Esophagus (tissue), 2 donors: ENCODE data around the gene SLC26A8. TPM values are rescaled to one million over a fixed set of nuclear protein-coding genes. Genes with fewer than 3 reads are reported as not detected.
A peak's percentile ranks its signal among the peaks of the same experiment; 100 is the strongest.

Experiments used
- H3K27ac ChIP-seq, 2 donors: one replicate each; pipeline ENCODE4 v1.5.1; 2013; ENCODE audit warnings: low read depth in 2 of 2, mild to moderate bottlenecking in 2 of 2, inconsistent platforms in 1 of 2, low read length in 1 of 2, moderate library complexity in 1 of 2
- H3K27me3 ChIP-seq, 2 donors: one replicate each; pipeline ENCODE4 v1.6.1; 2013; ENCODE audit warnings: low read length in 2 of 2, control low read depth in 1 of 2, mild to moderate bottlenecking in 1 of 2; ENCODE audit not compliant: insufficient read depth in 2 of 2, control insufficient read depth in 1 of 2
- H3K36me3 ChIP-seq, 2 donors: one replicate each; pipeline ENCODE4 v1.6.1; 2013; ENCODE audit warnings: low read length in 1 of 2; ENCODE audit not compliant: control insufficient read depth in 2 of 2, insufficient read depth in 2 of 2
- H3K4me1 ChIP-seq, 2 donors: one replicate each; pipeline ENCODE4 v1.6.1; 2013; ENCODE audit warnings: low read length in 1 of 2; ENCODE audit not compliant: control insufficient read depth in 2 of 2, insufficient read depth in 2 of 2
- H3K4me3 ChIP-seq, 2 donors: one replicate each; pipeline ENCODE4 v1.5.1; 2013; ENCODE audit warnings: low read length in 2 of 2, mild to moderate bottlenecking in 2 of 2, low read depth in 1 of 2, moderate library complexity in 1 of 2
- H3K9me3 ChIP-seq, 2 donors: one replicate each; pipeline ENCODE4 v1.6.1; 2013; ENCODE audit warnings: mild to moderate bottlenecking in 2 of 2, low read depth in 1 of 2, low read length in 1 of 2, moderate library complexity in 1 of 2; ENCODE audit not compliant: control insufficient read depth in 2 of 2, insufficient read depth in 1 of 2
- WGBS, 2 donors: extraction: QIAGEN DNeasy Blood & Tissue Kit; methylation state at CpG; one replicate each; pipeline ENCODE4 v1.1.7; 2013; 5-methylcytosine and 5-hydroxymethylcytosine counted together
- polyA plus RNA-seq, 2 donors: library from polyadenylated mRNA; stranded (reverse); fragments of 200-250 nt; gene quantifications; one replicate each; pipeline ENCODE4 v1.2.3, GENCODE V29; 2013
- donor health status: healthy with polysubstance abuse.
- donor health status: Bipolar disorder and iron deficiency.

Gene SLC26A8
- polyA plus RNA-seq, 2 donors: 0.04 TPM; not detected in 1

- 73 to 79% methylated on average over 4 of the region's 4 CpGs for WGBS, 2 donors
- Histone ChIP-seq H3K36me3 (no peaks in the 10 kb centered on the region), H3K9me3 (no peaks in the 10 kb centered on the region), H3K4me3 (no peak overlapping the region), H3K27ac (no peak overlapping the region), H3K27me3 (no peaks in the 10 kb centered on the region), H3K4me1 (no peaks in the 10 kb centered on the region)
These were observed 57.2 kb downstream of the SLC26A8 start for GRCh38 chr6:35967076-35967774.

- H3K27ac ChIP-seq: no peak overlapping the region
- no peaks in the 10 kb centered on the region for H3K27me3 ChIP-seq
- no peaks in the 10 kb centered on the region for H3K36me3 ChIP-seq
- no peak overlapping the region for H3K4me3 ChIP-seq
- no peaks in the 10 kb centered on the region for H3K9me3 ChIP-seq
- WGBS, 2 donors: 77 to 81% methylated on average over 14 of the region's 14 CpGs
- H3K4me1 ChIP-seq: no peaks in the 10 kb centered on the region
These were observed 61.5 kb downstream of the SLC26A8 start for GRCh38 chr6:35962779-35963560.

GRCh38 chr6:35960187-35960586 is 64.3 kb downstream of the SLC26A8 start:
- H3K27me3 ChIP-seq: no peaks in the 10 kb centered on the region
- H3K36me3 ChIP-seq: no peaks in the 10 kb centered on the region
- 65 to 81% methylated on average over 2 of the region's 2 CpGs for WGBS, 2 donors
- no peak overlapping the region for H3K27ac ChIP-seq
- no peaks in the 10 kb centered on the region for H3K4me1 ChIP-seq
- H3K4me3 ChIP-seq: no peak overlapping the region
- H3K9me3 ChIP-seq: no peaks in the 10 kb centered on the region

- Histone ChIP-seq H3K4me1 (no peaks in the 10 kb centered on the region), H3K4me3 (no peak overlapping the region), H3K9me3 (no peaks in the 10 kb centered on the region), H3K27ac (no peak overlapping the region), H3K27me3 (no peaks in the 10 kb centered on the region), H3K36me3 (no peaks in the 10 kb centered on the region)
- 85 to 87% methylated on average over 4 of the region's 4 CpGs for WGBS, 2 donors
These were observed 68.5 kb downstream of the SLC26A8 start for GRCh38 chr6:35955970-35956369.

GRCh38 chr6:35955521-35955920 is 68.9 kb downstream of the SLC26A8 start:
- H3K27ac ChIP-seq: no peak overlapping the region
- no peaks in the 10 kb centered on the region for H3K27me3 ChIP-seq
- H3K4me3 ChIP-seq: no peak overlapping the region
- no peaks in the 10 kb centered on the region for H3K9me3 ChIP-seq
- no peaks in the 10 kb centered on the region for H3K4me1 ChIP-seq
- no peaks in the 10 kb centered on the region for H3K36me3 ChIP-seq
- WGBS, 2 donors: 88 to 90% methylated on average over 5 of the region's 5 CpGs

- Histone ChIP-seq H3K9me3 (no peaks in the 10 kb centered on the region), H3K4me1 (no peaks in the 10 kb centered on the region), H3K4me3 (no peak overlapping the region), H3K27ac (no peak overlapping the region), H3K36me3 (no peaks in the 10 kb centered on the region), H3K27me3 (no peaks in the 10 kb centered on the region)
- 93 to 94% methylated on average over 8 of the region's 8 CpGs for WGBS, 2 donors
These were observed 69.4 kb downstream of the SLC26A8 start for GRCh38 chr6:35955071-35955470.

- H3K9me3 ChIP-seq: no peaks in the 10 kb centered on the region
- H3K4me1 ChIP-seq: no peaks in the 10 kb centered on the region
- H3K4me3 ChIP-seq: no peak overlapping the region
- no peak overlapping the region for H3K27ac ChIP-seq
- H3K36me3 ChIP-seq: no peaks in the 10 kb centered on the region
- WGBS, 2 donors: 90 to 91% methylated on average over 7 of the region's 7 CpGs
- H3K27me3 ChIP-seq: no peaks in the 10 kb centered on the region
These were observed 70.1 kb downstream of the SLC26A8 start for GRCh38 chr6:35954333-35954732.

GRCh38 chr6:35948725-35949124 is 75.7 kb downstream of the SLC26A8 start:
- H3K27ac ChIP-seq: no peak overlapping the region
- WGBS, 2 donors: 88 to 92% methylated on average over 1 of the region's 1 CpG
- no peak overlapping the region for H3K4me3 ChIP-seq
- peaks cover 0 to 3% of the 10 kb centered on the region in 2 donors for H3K4me1 ChIP-seq
- no peaks in the 10 kb centered on the region for H3K36me3 ChIP-seq
- no peaks in the 10 kb centered on the region for H3K9me3 ChIP-seq
- no peaks in the 10 kb centered on the region for H3K27me3 ChIP-seq

GRCh38 chr6:35945650-35946025 is 78.8 kb downstream of the SLC26A8 start:
- Histone ChIP-seq H3K9me3 (no peaks in the 10 kb centered on the region), H3K36me3 (no peaks in the 10 kb centered on the region), H3K4me3 (no peak overlapping the region), H3K4me1 (peaks cover 0 to 3% of the 10 kb centered on the region in 2 donors), H3K27me3 (no peaks in the 10 kb centered on the region), H3K27ac (peak overlapping the region in 1 of 2 donors; percentile 18)
- WGBS, 2 donors: 69 to 74% methylated on average over 1 of the region's 1 CpG

- Histone ChIP-seq H3K4me1 (peaks cover 0 to 3% of the 10 kb centered on the region in 2 donors), H3K27ac (no peak overlapping the region), H3K4me3 (no peak overlapping the region), H3K36me3 (no peaks in the 10 kb centered on the region), H3K27me3 (no peaks in the 10 kb centered on the region), H3K9me3 (no peaks in the 10 kb centered on the region)
- 81 to 82% methylated on average over 1 of the region's 1 CpG for WGBS, 2 donors
These were observed 81.1 kb downstream of the SLC26A8 start for GRCh38 chr6:35943390-35943789.
